Head of caudate nucleus (tissue), 42 donors: Measurements from ENCODE around the gene MRPS24.
"Not testable (repeated sequence)": the region's sequence is repeated elsewhere in the genome, so short reads cannot be mapped to it uniquely, and the experiment has no call there.

Source experiments
- DNase-seq, 42 donors: peaks; one replicate each; pipeline versions ENCODE4 v3.0.0 to v3.0.0-alpha.2; 2020 to 2021; ENCODE audit warnings: mixed read lengths in 7 of 42
- intact Hi-C: fragments of 100-400 bp; cut with DNase I; formaldehyde crosslinking; loops from one replicate; pipeline ENCODE4 v1.15.0; 2022

MRPS24 gene

DNA sequence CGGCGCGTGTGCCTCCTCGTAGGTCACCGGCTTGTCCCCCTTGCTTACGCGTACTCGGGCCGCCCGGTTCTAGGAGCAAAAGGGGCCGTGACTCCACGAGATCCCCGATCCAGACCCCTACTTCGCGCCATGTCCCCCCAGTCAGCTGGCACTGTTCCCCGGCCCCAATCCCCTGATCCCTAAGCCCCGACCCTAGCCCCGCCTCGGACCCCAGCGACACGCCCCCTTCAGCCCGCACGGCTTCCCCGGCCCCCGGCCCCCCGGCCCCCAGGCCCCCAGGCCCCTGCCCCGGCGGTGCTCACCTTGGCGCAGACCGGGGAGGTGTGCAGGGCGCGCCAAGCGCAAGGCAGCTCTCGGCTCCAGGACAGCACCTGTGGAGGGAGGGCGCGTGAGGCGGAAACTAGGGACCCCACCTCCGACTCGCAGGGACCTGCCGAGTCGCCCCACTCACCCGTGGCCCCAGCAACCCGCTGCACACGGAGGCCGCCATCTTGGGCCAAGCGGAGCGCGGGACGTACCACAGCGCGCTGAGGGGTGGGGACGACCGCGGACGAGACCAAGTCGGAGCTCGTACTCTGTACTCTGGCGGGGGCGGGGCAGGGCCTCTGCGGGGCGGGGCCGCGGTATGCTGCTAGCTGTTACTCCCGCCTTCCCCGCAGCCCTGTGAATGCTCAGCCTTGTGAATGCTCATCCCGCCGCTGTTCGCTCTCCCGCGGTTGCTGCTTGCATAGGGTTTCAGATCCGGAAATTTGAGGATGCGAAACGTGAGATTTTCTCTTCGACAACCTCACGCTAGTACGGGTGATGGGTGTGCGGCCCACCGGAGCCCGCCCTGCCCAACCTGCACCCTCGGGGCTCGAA is at the start of gene MRPS24:
TSS of gene MRPS24 (minus strand) at position 512 of the 861 bp plus-strand sequence. CDS start at position 490, 22 bp downstream.
- peak; percentile 88 to 99 (median 96) for DNase-seq
- intact Hi-C loops = no loop called here

DNA sequence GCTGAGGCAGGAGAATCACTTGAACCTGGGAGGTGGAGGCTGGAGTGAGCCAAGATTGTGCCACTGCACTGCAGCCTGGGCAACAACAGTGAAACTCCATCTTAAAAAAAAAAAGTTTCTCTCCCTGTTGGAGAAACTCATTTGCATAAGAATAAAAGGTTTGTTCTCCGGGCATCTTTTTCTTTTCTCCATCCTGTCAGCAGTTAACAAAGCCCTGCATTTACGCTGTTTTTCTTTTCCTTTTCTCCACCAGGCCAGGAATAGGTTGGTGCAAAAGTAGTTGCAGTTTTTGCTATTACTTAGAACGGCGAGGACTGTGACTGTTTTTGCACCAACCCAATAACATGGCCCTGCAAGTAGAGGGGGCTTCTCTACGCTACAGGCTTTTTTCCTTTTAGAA is 46.6 kb upstream of the MRPS24 start:
- intact Hi-C loops = no loop called here
- no peak for DNase-seq

DNA sequence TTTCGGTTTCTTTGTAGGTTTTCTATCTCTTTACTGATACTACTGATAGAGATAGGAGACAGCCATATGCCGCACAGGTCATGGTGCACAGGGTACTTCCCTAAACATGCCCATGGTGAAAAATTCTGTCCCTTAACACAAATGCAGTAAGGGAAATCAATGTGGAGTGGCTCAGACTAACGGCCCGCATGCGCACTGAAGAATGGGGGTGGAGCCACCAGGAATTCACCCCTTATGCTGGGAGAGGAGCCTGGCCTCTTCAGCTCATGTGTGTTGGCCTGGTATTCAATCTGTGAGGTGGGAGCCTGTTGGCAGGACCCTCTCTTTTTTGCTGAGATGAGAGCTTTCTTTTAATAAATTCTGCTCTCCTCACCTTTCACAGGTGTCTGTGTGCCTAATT is 45.5 kb upstream of the MRPS24 start:
- no peak for DNase-seq
- intact Hi-C loops = no loop called here

GRCh38 chr7:43906331-43907010 is 37.2 kb upstream of the MRPS24 start, which contains the start of gene URGCP:
URGCP (minus strand) TSS chr7:43906596; CDS start chr7:43906575, 21 bp downstream.
- peak in 40 of 42 donors; percentile 24 to 78 (median 58) for DNase-seq
- intact Hi-C loops = no loop called here

GRCh38 chr7:43905956-43906330 is 36.6 kb upstream of the MRPS24 start:
- peak in 40 of 42 donors; percentile 19 to 67 (median 41) for DNase-seq

DNA sequence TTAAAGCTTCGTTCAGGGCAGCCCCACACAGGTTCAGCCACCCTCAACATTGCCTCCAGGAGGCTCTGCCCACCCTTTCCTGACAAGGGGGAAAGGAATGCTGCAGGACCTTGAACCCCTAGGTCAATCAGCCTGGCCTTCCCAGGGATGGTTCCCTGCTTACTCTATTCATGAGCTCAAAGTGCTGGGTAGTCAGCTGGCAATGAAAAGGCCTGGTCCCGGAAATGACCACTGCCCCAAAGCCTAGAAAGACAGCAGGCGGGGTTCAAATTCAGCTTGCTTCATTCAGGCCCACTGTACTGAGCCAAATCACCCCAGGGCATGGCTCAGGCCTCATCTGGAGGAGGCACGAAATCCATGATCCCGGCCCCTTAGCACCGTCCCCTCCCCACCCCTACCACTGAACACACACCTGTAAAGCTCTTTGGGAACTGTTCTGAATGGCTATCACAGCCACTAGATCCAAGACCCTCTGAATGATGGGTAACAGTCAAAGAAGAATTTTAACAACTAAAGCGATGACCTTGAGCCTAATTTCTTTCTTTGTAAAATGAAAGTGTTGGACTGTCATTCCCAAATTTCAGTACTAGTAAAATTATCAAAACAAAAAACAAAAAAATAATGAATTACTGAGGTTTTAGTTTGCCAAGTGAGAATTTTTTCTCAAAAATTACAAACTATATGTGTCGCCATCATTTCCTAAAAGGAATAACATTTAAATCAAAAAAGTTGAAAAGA is 36.1 kb upstream of the MRPS24 start:
- peak in 7 of 42 donors; percentile 17 to 66 (median 40) for DNase-seq
- intact Hi-C loops = no loop called here

More at GRCh38 chr7:43905956-43906330, 36.6 kb upstream of the MRPS24 start:
- intact Hi-C loops = no loop called here

DNA sequence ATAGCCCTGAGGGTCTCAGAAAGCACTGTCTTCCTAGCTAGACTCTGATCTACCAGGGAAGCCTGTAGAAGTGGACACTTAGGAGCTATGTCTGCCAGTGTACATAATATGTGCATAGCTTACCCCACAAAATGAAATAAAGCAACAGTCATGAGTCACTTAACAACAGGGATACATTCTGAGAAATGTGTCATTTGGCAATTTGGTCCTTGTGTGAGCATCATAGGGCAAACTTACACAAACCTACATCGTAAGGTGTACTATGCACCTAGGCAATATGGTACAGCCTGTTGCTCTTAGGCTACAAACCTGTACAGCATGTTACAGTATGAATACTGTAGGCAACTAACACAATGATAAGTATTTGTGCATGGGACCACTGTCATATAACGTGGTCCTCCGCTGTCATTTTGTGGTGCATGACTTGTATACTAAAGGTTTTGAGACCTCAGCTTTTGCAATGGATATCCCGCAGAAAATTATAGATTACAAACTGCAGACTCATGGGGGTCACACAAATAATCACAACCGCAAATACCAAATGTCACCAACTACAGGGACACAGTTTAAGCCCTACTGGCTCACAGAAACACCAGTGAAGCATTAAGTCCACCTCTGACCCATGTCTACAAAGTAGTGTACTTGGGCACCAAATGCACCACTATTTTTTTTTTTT is 35.4 kb upstream of the MRPS24 start:
- DNase-seq = no peak
- intact Hi-C loops = no loop called here

- intact Hi-C loops = no loop called here
- DNase-seq = no peak
Observed at GRCh38 chr7:43902542-43903054, 33.3 kb upstream of the MRPS24 start.

- not testable (repeated sequence) for DNase-seq
Observed at GRCh38 chr7:43898571-43898970, 29.3 kb upstream of the MRPS24 start.

GRCh38 chr7:43895847-43896415 is 26.6 kb upstream of the MRPS24 start:
- DNase-seq = no peak
- intact Hi-C loops = no loop called here

More at GRCh38 chr7:43898571-43898970, 29.3 kb upstream of the MRPS24 start:
- intact Hi-C loops = not testable (repeated sequence)

GRCh38 chr7:43891069-43891955 is 22.0 kb upstream of the MRPS24 start:
- intact Hi-C loops = no loop called here
- DNase-seq = no peak

GRCh38 chr7:43890468-43890867 is 21.2 kb upstream of the MRPS24 start:
- intact Hi-C loops = no loop called here

GRCh38 chr7:43888993-43889945 is 20.0 kb upstream of the MRPS24 start:
- peak in 3 of 42 donors; percentile 36 to 54 (median 40) for DNase-seq
- intact Hi-C loops = no loop called here

More at GRCh38 chr7:43890468-43890867, 21.2 kb upstream of the MRPS24 start:
- no peak for DNase-seq

DNA sequence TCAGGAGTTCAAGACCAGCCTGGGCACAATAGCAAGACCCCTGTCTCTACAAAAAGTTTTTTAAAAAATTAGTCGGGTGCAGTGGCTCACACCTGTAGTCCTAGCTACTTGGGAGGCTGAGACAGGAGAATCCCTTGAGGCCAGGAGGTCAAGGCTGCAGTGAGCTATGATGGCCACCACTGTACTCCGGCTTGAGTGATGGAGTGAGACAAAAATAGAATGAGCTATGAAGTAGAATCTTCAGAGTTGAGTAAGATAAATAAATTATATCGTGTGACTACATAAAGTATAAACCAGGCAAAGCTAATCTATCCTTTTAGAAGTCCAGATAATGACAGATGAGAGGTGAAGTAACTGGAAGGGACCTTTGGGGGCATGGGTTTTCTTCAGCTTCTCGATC is 15.3 kb upstream of the MRPS24 start:
- intact Hi-C loops = no loop called here
- no peak for DNase-seq

DNA sequence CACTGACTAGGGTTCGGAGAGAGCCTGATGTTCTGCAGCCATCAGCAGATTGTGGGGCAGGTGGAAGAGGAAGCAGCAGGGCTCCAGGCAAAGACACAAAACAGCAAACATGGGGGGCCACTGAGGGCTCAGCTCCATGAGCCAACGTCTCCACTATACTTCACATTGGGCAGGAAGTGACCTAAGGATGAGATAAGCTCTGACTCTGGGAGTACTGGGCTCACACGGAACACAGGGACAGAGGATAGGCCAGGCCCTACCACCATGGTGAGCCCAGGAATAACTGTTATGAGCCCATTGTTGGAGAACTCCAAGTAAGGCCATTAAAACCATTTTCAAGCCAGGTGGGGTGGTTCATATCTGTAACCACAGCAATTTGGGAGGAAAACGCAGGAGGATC is 14.9 kb upstream of the MRPS24 start:
- DNase-seq = no peak
- intact Hi-C loops = no loop called here

DNA sequence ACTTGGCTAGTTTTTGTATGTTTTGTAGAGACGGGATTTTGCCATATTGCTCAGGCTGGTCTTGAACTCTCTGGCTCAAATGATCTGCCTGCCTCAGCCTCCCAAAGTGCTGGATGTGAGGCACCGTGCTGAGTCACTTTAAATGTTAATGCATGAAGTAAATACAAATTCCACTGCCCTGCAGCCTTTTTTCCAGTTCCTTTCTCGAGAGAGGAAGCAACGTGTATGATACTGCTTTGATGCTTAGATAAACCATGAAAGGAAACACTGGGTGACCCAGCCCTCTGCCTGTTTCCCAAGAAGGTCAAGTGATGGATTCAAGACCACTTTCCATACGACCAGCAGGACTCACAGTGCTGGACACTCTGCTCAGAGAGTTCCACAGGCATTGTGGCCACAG is 11.3 kb upstream of the MRPS24 start:
- intact Hi-C loops = no loop called here
- no peak for DNase-seq
